ENCODE results near the gene OLFML2A. TPM values are rescaled to one million over a fixed set of nuclear protein-coding genes. Genes with fewer than 3 reads are reported as not detected.
"Not testable (repeated sequence)": the region's sequence is repeated elsewhere in the genome, so short reads cannot be mapped to it uniquely, and the experiment has no call there.

The OLFML2A gene
- total RNA-seq, 2 donors from 2014 or later = 19.4 to 24.6 TPM

DNA sequence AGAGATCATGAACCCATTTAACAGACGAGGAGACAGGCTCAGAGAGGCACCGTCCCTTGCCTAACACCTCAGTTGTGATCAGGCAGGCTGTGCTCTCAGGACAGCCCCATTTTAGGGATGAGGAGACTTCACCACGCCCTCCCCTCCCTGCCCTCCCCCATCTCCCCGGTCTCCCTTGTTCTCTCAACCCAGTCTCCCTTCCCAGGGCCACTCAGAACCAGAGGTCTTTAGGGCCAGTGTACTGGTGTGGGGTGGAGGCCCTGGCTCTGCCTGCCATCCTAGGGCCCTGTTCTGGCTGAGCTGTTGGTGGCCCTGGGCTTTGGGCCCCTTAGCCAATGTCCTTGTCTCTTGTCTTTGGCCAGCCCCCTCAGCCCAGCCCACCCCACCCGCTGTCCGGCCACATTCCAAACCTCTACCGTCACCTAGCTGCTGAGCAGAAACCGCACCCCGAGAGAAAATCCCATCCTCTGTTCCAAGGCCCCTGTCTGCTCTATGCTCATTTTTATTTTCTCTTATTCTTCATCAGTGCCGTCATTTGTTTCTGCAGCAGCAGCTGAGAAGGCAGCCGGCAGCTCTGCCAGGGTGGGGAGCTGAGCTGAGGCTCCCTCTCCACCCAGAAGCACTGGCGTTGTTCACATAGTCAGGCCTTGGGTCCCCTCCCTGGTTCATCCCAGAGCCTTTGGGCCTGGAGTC lies 33.9 kb downstream of the OLFML2A start:
- intact Hi-C loops (cut with DNase I) = no loop called here
- DNase-seq = peak; percentile 32
- peak in 1 of 2 donors; percentile 73 for ATAC-seq

DNA sequence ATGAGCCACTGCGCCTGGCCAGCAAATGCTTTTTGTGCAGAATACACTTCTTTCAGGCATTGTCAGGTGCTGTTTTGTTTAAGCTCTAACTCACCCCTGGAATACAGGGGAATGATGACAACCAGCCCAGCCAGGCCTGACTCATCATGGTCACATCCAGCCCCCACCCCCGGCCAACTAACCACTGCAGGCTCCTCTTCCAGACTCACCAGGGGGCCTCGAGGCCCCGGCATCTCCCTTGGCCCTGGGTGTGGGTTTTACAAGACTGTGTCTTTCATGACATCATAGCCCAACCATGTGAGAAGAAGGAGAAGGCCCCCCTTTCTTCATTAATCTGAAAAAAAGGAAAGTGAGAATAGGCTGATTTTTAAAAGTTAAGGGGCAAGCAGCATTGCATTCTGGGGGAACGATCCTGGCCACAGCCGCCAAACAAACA lies 35.5 kb downstream of the OLFML2A start:
- ATAC-seq (peak in 1 of 2 donors; percentile 76), DNase-seq (peak; percentile 70)
- intact Hi-C loops (cut with DNase I) = no loop called here

- intact Hi-C loops (cut with DNase I) = no loop called here
- DNase-seq (peak; percentile 4), ATAC-seq (no peak)
These were observed 36.1 kb downstream of the OLFML2A start for GRCh38 chr9:124813041-124813440.

- ATAC-seq (no peak), DNase-seq (peak; percentile 7)
- intact Hi-C loops (cut with DNase I) = no loop called here
These were observed 36.7 kb downstream of the OLFML2A start for GRCh38 chr9:124813501-124814163.

- DNase-seq (peak; percentile 4), ATAC-seq (no peak)
- intact Hi-C loops (cut with DNase I) = no loop called here
These were observed 37.2 kb downstream of the OLFML2A start for GRCh38 chr9:124814164-124814535.

- intact Hi-C loops (cut with DNase I) = no loop called here
- ATAC-seq (no peak), DNase-seq (peak; percentile 3)
These were observed 38.7 kb downstream of the OLFML2A start for GRCh38 chr9:124815601-124816000.

DNA sequence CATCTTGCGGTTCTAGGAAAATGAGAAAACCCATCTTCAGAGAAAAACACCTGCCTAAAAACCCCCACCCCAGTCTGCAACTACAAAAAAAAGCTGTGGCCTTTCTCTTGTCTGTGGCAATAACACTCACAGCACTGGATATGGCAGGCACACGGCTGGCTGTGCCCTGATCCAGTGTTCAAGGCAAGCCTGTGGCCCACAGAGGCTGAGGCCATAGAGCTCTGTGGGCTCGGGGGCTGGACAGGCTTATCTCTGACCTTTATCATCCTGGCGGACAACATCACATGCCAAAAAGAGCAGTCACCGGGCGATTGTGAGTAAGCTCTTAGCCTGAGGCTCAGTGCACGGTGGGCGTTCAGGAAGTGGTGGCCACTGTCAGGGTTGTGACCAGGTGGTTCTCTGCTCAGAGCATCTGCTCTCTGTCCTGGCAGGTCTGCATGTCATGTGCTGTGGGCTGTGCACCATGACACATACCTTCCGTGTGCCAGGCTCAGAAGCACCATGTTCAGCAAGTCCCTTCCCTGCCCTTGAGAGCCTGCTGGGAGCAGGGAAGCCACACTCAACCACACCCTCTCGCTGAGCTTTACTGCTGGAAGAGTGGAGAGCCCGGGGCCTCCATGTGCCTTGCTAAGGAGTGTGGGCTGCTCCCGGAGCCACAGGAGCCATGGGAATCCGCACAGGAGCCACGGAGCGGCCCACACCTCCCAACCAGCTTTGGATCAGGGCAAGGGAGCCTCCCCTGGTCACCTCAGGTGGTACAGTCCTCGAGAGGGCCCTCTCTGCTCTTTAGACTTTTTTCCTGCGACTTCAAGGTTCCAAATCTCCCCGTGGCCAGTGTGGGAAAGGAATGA lies 41.7 kb downstream of the OLFML2A start:
- DNase-seq = peak; percentile 20
- intact Hi-C loops (cut with DNase I) = no loop called here
- ATAC-seq = peak; percentile 42 to 78

- ATAC-seq (no peak), DNase-seq (no peak)
- intact Hi-C loops (cut with DNase I) = no loop called here
These were observed 44.0 kb downstream of the OLFML2A start for GRCh38 chr9:124820698-124821623.

GRCh38 chr9:124828489-124829333 lies 51.8 kb downstream of the OLFML2A start:
- DNase-seq = no peak
- intact Hi-C loops (cut with DNase I) = no loop called here
- ATAC-seq = no peak

GRCh38 chr9:124829334-124829669 lies 52.4 kb downstream of the OLFML2A start:
- no peak for ATAC-seq
- intact Hi-C loops (cut with DNase I) = no loop called here
- DNase-seq = no peak

DNA sequence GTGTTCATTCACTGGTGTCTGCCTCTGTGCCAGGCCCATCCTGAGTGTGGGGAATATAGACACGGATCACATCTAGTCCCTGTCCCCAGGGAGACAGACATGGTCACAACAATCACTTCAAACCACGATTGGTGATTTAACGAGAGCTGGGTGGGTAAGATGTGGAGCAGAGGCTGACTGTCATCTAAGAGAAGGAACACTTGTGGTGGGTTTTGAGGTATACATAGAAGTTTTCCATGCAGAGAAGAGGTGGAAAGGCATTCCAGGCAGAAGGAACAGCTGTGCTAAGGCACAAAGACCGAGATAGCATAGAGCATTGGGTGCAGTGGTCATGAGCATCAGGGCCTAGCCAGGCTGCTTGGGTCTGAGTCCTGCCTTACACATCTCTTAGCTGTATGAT lies 53.7 kb downstream of the OLFML2A start:
- intact Hi-C loops (cut with DNase I) = loop anchor here in 1 of 2 donors (5.0 kb wide), 1 partner anchor 48 kb away; no protein-coding TSS in a partner anchor
- DNase-seq (no peak), ATAC-seq (no peak)

DNA sequence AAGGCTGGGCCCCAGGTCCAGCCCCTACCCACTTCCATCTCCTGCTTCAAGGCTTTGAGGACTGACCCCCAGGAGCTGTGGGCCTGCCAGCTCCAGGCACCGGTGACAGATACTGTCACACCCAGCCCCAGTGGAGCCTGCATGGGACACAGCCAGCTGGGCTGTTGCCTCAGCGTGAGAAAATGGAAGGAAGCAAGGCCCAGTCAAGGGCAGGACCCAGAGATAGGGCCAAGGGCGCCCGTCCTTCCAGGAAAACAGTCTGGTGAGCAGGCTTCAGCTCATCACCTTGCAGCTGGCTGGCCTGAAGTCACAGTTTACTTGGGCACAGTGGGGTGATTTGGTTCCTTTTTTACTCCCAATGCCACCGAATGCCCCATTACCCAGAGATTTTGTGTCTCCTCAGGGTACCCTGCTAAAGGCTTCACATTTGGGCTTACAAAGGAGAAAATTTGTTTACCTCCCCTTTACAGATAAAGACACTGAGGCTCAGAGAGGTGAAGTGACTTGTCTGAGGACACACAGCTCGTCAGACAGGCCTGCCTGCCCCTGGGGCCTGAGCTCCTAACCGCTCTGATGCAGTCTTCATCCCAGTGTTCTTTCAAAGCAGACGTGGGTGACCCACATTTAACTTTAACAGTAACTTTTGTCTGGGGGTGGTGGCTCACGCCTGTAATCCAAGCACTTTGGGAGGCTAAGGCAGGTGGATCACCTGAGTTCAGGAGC lies 54.9 kb downstream of the OLFML2A start:
- ATAC-seq (peak; percentile 81 to 85), DNase-seq (peak; percentile 84)
- intact Hi-C loops (cut with DNase I) = loop anchor here in 1 of 2 donors (5.0 kb wide), 1 partner anchor 50 kb away; no protein-coding TSS in a partner anchor

- intact Hi-C loops (cut with DNase I) = loop anchor here in 1 of 2 donors (5.0 kb wide), 1 partner anchor 52 kb away; no protein-coding TSS in a partner anchor
- DNase-seq (peak; percentile 51), ATAC-seq (peak in 1 of 2 donors; percentile 42)
These were observed 57.7 kb downstream of the OLFML2A start for GRCh38 chr9:124834591-124834990.

DNA sequence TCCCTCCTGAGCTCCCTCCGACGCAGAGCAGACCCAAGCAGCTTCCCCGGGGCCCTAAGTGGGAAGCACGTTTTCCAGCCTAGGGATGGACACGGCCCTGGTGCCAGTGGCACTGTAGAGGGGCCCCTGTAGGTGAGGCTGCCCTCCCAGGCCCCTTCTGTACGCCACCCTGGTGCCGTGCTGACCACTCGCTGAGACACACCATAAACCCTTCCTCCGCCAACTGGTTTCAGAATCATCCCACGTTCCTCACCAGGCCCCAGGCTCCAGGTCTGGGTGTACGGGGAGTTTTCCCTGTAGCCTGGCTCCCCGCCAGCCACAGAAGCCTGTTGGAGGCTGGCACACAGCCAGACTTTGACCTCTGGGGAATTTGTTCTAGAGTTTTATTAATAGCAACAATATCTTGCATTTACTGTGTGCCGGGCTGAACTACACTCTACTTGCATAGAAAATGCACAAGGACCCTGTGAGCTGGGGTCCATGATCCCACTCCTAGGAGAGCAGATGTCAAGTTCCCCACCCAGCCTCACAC lies 58.2 kb downstream of the OLFML2A start:
- peak; percentile 33 to 46 for ATAC-seq
- intact Hi-C loops (cut with DNase I) = no loop called here
- DNase-seq = peak; percentile 87

DNA sequence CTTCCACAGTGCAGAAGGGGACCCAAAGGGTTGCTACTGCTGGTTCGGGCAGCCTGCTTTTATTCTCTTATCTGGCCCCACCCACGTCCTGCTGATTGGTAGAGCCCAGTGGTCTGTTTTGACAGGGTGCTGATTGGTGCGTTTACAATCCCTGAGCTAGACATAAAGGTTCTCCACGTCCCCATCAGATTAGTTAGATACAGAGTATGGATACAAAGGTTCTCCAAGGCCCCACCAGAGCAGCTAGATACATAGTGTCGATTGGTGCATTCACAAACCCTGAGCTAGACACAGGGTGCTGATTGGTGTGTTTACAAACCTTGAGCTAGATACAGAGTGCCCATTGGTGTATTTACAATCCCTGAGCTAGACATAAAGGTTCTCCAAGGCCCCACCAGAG lies 61.2 kb downstream of the OLFML2A start:
- DNase-seq; ATAC-seq; intact Hi-C loops (cut with DNase I): not testable (repeated sequence)

DNA sequence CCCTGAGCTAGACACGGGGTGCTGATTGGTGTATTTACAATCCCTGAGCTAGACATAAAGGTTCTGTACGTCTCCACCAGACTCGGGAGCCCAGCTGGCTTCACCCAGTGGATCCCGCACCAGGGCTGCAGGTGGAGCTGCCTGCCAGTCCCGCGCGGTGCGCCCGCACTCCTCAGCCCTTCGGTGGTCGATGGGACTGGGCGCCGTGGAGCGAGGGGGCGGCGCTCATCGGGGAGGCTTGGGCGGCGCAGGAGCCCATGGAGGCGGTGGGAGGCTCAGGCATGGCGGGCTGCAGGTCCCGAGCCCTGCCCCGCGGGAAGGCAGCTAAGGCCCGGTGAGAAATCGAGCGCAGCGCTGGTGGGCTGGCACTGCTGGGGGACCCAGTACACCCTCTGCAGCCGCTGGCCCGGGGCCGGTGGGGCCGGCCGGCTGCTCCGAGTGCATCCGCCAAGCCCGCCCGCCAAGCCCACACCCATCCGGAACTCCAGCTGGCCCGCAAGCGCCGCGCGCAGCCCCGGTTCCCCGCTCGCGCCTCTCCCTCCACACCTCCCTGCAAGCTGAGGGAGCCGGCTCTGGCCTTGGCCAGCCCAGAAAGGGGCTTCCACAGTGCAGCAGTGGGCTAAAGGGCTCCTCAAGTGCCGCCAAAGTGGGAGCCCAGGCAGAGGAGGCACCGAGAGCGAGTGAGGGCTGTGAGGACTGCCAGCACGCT lies 61.8 kb downstream of the OLFML2A start:
- DNase-seq; intact Hi-C loops (cut with DNase I); ATAC-seq: not testable (repeated sequence)
